Activated naive CD8-positive, alpha-beta T cell (primary cell): ENCODE results near the gene INTS1.
A peak's percentile ranks its signal among the peaks of the same experiment; 100 is the strongest.

ENCODE experiments used
- H3K27ac Mint-ChIP-seq: one replicate; pipeline ENCODE4 v1.8.0; 2021; ENCODE audit warnings: mixed read lengths
- H3K27me3 Mint-ChIP-seq: one replicate; pipeline ENCODE4 v1.8.0; 2021; ENCODE audit warnings: mixed read lengths
- H3K36me3 Mint-ChIP-seq: one replicate; pipeline ENCODE4 v1.8.0; 2021; ENCODE audit warnings: mixed read lengths
- H3K4me1 Mint-ChIP-seq: one replicate; pipeline ENCODE4 v1.8.0; 2021; ENCODE audit warnings: low read depth, mixed read lengths
- H3K4me3 Mint-ChIP-seq: one replicate; pipeline ENCODE4 v1.8.0; 2021; ENCODE audit warnings: mild to moderate bottlenecking, mixed read lengths
- H3K9me3 Mint-ChIP-seq: one replicate; pipeline ENCODE4 v1.8.0; 2021; ENCODE audit warnings: low read depth, mixed read lengths

Gene INTS1

GRCh38 chr7:1536455-1536742, 32.2 kb upstream of the INTS1 start:
- H3K27me3 Mint-ChIP-seq: no peaks in the 10 kb centered on the region
- H3K4me3 Mint-ChIP-seq: no peak overlapping the region
- no peak overlapping the region for H3K27ac Mint-ChIP-seq
- peaks cover 21% of the 10 kb centered on the region for H3K4me1 Mint-ChIP-seq
- no peaks in the 10 kb centered on the region for H3K36me3 Mint-ChIP-seq
- H3K9me3 Mint-ChIP-seq: no peaks in the 10 kb centered on the region

DNA sequence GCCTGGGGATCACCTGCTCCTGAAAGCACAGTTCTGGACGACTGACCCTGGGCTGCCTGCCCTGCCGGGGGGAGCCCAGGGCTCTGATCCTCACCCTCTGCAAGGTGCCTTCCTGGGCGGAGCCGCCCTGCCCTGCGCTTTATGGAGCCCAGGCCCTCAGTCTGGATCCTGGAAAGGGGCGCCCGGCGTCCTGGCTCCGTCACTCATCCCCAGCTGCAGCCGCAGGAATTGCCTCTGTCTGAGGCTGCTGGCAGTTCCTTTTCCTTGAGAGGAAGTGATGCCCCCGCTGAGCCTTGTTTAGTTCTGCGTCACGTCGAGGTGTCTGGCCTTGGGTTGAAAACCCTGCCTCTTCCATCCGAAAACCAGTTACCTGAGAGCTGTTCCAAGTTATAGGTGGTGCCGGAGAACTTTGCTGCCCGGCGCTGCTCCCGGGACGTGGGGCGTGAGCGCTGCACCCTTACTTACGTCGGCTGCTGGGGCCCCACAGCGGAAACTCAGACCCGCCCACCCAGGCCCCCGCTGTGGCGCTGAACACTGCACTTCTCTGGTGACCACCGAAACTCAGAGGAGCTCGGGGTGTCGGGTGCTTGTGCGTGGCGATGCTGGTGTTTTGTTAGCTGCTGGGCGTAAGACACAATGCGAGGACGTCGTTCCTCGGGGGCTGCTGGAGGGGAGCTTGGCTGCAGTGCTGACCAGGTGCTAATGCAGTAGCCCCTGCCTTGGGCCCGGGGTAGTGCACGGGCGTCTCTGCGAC, 31.7 kb upstream of the INTS1 start:
- Mint-ChIP-seq H3K4me3 (no peak overlapping the region), H3K9me3 (no peaks in the 10 kb centered on the region), H3K4me1 (peaks cover 21% of the 10 kb centered on the region), H3K27me3 (no peaks in the 10 kb centered on the region), H3K27ac (no peak overlapping the region), H3K36me3 (no peaks in the 10 kb centered on the region)

DNA sequence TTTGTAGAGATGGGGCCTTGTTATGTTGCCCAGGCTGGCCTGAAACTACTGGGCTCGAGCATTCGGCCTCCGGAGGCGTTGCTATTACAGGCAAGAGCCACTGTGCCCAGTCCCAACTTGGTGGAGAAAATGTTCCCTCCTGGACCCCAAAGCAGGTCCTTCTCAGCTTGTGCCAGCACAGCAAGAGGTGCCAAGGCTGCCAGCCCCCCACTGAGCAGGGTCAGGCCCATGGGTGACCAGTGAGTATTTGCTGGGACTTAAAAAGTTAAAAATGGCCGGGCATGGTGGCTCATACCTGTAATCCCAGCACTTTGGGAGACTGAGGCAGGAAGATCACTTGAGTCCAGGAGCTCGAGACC, 30.9 kb upstream of the INTS1 start:
- Mint-ChIP-seq H3K27ac (no peak overlapping the region), H3K27me3 (no peaks in the 10 kb centered on the region), H3K4me3 (no peak overlapping the region), H3K36me3 (no peaks in the 10 kb centered on the region), H3K4me1 (peaks cover 21% of the 10 kb centered on the region), H3K9me3 (no peaks in the 10 kb centered on the region)

GRCh38 chr7:1534330-1535099, 30.3 kb upstream of the INTS1 start:
- H3K27ac Mint-ChIP-seq: no peak overlapping the region
- H3K36me3 Mint-ChIP-seq: no peaks in the 10 kb centered on the region
- peak overlapping the region; percentile 42 for H3K4me3 Mint-ChIP-seq
- peaks cover 21% of the 10 kb centered on the region for H3K4me1 Mint-ChIP-seq
- no peaks in the 10 kb centered on the region for H3K9me3 Mint-ChIP-seq
- H3K27me3 Mint-ChIP-seq: no peaks in the 10 kb centered on the region

DNA sequence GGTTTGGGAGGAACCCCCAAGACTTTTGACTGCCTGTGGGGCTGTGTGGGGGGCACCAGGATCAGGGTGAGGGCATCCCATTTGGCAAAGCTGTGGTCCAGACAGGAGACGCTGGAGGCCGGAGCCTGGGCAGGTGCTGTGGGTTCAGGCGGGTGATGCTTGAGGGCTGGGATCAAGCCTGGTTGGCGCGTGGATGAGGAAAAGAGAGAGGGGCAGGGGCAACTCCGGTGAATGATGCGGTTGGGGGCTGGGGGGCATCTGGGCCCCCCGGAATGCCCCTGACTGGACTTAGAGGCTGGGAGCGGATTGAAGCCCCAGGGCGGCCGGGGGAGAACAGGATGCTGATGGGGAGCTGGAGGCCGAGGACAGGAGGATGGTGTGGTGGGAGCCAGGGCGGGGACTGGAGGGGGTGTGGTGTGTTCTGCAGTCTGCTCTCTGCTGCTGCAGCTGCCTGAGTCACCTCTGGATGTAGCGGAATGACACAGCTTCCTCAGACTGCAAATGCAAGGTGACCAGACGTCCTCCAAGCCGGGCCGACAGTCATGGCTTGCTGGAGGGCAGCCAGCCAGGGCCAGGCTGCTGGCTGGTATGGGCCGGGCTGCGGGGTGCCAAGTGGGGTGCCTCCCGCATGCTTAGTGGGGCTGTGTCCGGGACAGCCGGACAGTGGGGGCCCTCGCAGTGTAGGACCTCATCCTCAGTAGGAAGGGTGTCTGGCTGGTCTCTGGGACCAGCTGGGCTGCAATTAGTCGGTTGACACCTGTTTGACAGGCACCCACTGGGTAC, 29.5 kb upstream of the INTS1 start:
- Mint-ChIP-seq H3K36me3 (no peaks in the 10 kb centered on the region), H3K4me1 (peaks cover 21% of the 10 kb centered on the region), H3K9me3 (no peaks in the 10 kb centered on the region)

DNA sequence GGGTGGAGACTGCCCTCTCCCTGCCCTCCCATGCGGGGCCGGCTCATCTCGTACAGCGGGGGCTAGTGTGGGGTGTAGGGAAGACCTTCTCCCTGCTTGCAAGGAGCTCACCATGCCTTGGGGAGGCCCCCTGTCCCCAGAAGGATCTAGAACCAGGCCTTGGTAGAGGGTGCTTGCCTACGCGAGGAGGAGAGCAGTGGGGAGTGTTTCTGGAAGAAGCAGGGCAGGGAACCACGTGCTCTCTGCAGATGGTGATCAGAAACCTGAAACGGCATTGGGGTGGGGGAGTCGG, 29.0 kb upstream of the INTS1 start:
- no peaks in the 10 kb centered on the region for H3K27me3 Mint-ChIP-seq
- H3K36me3 Mint-ChIP-seq: no peaks in the 10 kb centered on the region
- peak overlapping the region; percentile 92 for H3K4me3 Mint-ChIP-seq
- peak overlapping the region; percentile 94 for H3K27ac Mint-ChIP-seq
- H3K4me1 Mint-ChIP-seq: peaks cover 21% of the 10 kb centered on the region
- H3K9me3 Mint-ChIP-seq: no peaks in the 10 kb centered on the region

More for the DNA sequence above, 29.5 kb upstream of the INTS1 start:
- no peaks in the 10 kb centered on the region for H3K27me3 Mint-ChIP-seq
- H3K27ac Mint-ChIP-seq: peak overlapping the region; percentile 94
- peak overlapping the region; percentile 92 for H3K4me3 Mint-ChIP-seq

- no peaks in the 10 kb centered on the region for H3K36me3 Mint-ChIP-seq
- peak overlapping the region; percentile 92 for H3K4me3 Mint-ChIP-seq
- no peaks in the 10 kb centered on the region for H3K9me3 Mint-ChIP-seq
- H3K27ac Mint-ChIP-seq: peak overlapping the region; percentile 94
- H3K4me1 Mint-ChIP-seq: peaks cover 20% of the 10 kb centered on the region
- no peaks in the 10 kb centered on the region for H3K27me3 Mint-ChIP-seq
Observed at GRCh38 chr7:1532456-1533254, 28.5 kb upstream of the INTS1 start.

- H3K4me1 Mint-ChIP-seq: peaks cover 20% of the 10 kb centered on the region
- H3K9me3 Mint-ChIP-seq: no peaks in the 10 kb centered on the region
- no peaks in the 10 kb centered on the region for H3K36me3 Mint-ChIP-seq
- peak overlapping the region; percentile 94 for H3K27ac Mint-ChIP-seq
- H3K27me3 Mint-ChIP-seq: no peaks in the 10 kb centered on the region
- H3K4me3 Mint-ChIP-seq: peak overlapping the region; percentile 92
Observed at GRCh38 chr7:1531979-1532455, 27.8 kb upstream of the INTS1 start.

GRCh38 chr7:1531263-1531978, 27.2 kb upstream of the INTS1 start:
- Mint-ChIP-seq H3K36me3 (no peaks in the 10 kb centered on the region), H3K4me3 (peak overlapping the region; percentile 92), H3K4me1 (peaks cover 19% of the 10 kb centered on the region), H3K27ac (peak overlapping the region; percentile 94), H3K9me3 (no peaks in the 10 kb centered on the region), H3K27me3 (peaks cover 2% of the 10 kb centered on the region)

DNA sequence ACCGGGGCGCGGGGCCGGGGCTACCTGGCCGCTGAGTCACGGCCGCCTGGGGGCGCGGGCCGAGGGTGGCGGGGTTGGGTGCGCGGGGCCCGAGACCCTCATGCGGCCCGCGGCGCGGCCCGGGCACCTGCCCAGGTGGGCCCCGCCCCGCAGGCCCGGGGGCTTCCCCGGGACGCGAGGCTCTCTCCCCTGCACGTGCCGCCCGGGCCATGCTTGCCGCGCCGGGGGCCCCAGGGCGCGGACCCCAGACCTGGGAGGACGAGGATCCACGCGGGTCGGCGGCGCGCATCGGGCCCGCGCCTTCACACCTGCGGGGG, 26.7 kb upstream of the INTS1 start:
- Mint-ChIP-seq H3K27me3 (peaks cover 2% of the 10 kb centered on the region), H3K9me3 (no peaks in the 10 kb centered on the region), H3K4me1 (peaks cover 16% of the 10 kb centered on the region), H3K4me3 (no peak overlapping the region), H3K36me3 (no peaks in the 10 kb centered on the region), H3K27ac (no peak overlapping the region)

DNA sequence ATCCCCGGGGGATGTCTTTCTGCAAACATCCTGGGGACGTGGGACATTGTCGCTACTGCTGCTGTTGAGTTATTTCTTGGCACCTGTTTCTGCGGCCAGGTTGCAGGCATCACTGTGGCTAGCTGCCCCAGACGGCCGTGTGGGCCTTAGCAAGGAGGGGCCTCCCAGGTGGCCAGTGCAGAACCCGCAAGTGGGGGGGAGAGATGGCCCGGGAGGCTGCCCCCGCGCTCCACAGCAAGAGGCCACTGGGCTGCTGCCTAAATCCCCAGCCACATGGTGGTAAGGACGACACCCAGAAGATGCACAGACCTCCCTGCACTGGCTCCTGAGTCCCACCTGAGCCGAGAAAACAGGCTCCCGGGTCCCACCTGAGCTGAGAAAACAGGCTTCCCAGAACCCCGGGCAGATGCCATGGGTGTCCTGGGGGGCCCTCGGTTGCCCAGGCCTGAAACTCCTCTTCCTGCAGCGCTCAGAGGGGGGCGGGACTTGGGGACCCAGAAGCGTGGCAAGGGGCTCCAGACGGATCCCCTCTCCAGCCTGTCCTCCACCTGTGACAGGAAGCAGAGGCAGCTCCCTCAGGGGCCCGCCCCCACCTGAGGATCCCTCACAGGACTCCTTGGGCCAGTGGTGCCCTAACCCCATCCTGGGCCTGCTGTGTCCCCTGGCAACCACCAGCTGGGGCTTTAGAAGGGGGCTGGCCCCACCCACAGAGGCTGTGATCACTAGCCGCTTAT, 25.4 kb upstream of the INTS1 start:
- no peaks in the 10 kb centered on the region for H3K36me3 Mint-ChIP-seq
- peaks cover 2% of the 10 kb centered on the region for H3K27me3 Mint-ChIP-seq
- H3K27ac Mint-ChIP-seq: peak overlapping the region; percentile 54
- peaks cover 16% of the 10 kb centered on the region for H3K4me1 Mint-ChIP-seq
- peak overlapping the region; percentile 70 for H3K4me3 Mint-ChIP-seq
- no peaks in the 10 kb centered on the region for H3K9me3 Mint-ChIP-seq

- peaks cover 2% of the 10 kb centered on the region for H3K27me3 Mint-ChIP-seq
- H3K4me3 Mint-ChIP-seq: no peak overlapping the region
- H3K27ac Mint-ChIP-seq: no peak overlapping the region
- H3K36me3 Mint-ChIP-seq: no peaks in the 10 kb centered on the region
- H3K9me3 Mint-ChIP-seq: no peaks in the 10 kb centered on the region
- H3K4me1 Mint-ChIP-seq: peaks cover 3% of the 10 kb centered on the region
Observed at GRCh38 chr7:1526271-1526754, 22.1 kb upstream of the INTS1 start.

DNA sequence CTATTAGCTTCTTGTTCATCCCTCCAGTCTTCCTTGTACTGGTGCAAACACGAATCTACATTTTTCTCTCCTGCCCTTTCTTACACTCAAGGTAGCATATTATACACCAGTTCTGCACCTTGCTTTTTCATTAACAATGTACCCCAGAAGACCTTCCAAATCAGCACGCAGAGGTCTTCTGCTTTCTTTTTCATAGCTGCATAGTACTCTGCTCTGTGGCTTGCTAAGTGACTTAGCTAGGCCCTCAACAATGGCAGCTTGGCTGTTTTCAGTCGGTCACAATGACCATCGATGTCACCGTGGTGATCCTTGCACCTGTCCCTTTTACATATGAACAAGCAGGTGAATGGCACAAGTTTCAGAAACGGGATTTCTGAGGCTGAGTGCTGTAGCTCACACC, 21.2 kb upstream of the INTS1 start:
- Mint-ChIP-seq H3K27ac (no peak overlapping the region), H3K9me3 (no peaks in the 10 kb centered on the region), H3K4me3 (no peak overlapping the region), H3K36me3 (no peaks in the 10 kb centered on the region), H3K27me3 (peaks cover 2% of the 10 kb centered on the region), H3K4me1 (peaks cover 4% of the 10 kb centered on the region)

- Mint-ChIP-seq H3K27ac (no peak overlapping the region), H3K27me3 (peaks cover 2% of the 10 kb centered on the region), H3K36me3 (peaks cover 4% of the 10 kb centered on the region), H3K9me3 (peaks cover 4% of the 10 kb centered on the region), H3K4me1 (peaks cover 4% of the 10 kb centered on the region), H3K4me3 (no peak overlapping the region)
Observed at GRCh38 chr7:1523844-1524243, 19.7 kb upstream of the INTS1 start.
